ENCODE measurements around the gene CD274.
"Not testable (repeated sequence)": the region's sequence is repeated elsewhere in the genome, so short reads cannot be mapped to it uniquely, and the experiment has no call there.

CD274 gene

GRCh38 chr9:5468850-5469249 lies 18.5 kb downstream of the CD274 start:
- no peak for DNase-seq (ENCODE audit: low read depth)

DNA sequence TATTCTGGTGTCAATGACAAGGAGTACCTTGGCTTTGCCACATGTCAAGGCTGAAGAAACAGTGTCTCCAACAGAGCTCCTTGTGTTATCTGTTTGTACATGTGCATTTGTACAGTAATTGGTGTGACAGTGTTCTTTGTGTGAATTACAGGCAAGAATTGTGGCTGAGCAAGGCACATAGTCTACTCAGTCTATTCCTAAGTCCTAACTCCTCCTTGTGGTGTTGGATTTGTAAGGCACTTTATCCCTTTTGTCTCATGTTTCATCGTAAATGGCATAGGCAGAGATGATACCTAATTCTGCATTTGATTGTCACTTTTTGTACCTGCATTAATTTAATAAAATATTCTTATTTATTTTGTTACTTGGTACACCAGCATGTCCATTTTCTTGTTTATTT lies 19.8 kb downstream of the CD274 start:
- DNase-seq (ENCODE audit: low read depth): no peak

DNA sequence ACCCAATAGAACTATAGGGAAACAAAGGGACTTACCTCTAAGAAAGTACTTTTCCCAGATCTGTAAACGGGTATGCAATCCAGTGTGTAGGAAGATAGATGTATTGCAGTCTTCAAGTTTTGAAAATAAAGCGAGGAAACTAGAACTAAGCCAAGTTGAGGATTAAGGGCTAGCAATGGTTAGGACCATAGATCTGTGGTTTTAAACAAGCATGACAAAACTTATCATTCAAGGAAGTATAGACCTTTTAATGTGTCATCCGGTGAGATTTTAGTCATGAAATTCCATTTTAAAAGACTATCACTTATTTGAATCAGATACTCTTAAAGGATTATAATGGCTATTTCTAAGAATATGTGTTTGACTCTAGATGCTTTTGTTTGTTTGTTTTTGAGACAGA lies 20.5 kb downstream of the CD274 start:
- no peak for DNase-seq (ENCODE audit: low read depth)

- DNase-seq (ENCODE audit: low read depth): not testable (repeated sequence)
Observed at GRCh38 chr9:5475611-5476010, 25.3 kb downstream of the CD274 start.

DNA sequence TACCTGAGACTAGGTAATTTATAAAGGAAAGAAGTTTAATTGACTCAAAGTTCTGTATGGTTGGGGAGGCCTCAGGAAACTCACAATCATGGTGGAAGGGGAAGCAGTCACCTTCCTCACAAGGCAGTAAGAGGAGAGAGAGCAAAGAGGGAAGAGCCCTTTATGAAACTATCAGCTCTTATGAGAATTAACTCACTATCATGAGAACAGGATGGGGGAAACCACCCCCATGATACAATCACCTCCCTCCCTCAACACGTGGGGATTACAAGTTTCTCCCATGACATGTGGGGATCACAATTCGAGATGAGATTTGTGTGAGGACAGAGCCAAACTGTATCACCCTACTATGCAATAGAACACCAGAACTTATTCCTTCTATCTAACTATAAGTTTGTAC lies 27.9 kb downstream of the CD274 start:
- no peak for DNase-seq (ENCODE audit: low read depth)

GRCh38 chr9:5479994-5480694 lies 29.8 kb downstream of the CD274 start:
- DNase-seq (ENCODE audit: low read depth): no peak

- DNase-seq (ENCODE audit: low read depth): no peak
Observed at GRCh38 chr9:5480919-5481318, 30.6 kb downstream of the CD274 start.

DNA sequence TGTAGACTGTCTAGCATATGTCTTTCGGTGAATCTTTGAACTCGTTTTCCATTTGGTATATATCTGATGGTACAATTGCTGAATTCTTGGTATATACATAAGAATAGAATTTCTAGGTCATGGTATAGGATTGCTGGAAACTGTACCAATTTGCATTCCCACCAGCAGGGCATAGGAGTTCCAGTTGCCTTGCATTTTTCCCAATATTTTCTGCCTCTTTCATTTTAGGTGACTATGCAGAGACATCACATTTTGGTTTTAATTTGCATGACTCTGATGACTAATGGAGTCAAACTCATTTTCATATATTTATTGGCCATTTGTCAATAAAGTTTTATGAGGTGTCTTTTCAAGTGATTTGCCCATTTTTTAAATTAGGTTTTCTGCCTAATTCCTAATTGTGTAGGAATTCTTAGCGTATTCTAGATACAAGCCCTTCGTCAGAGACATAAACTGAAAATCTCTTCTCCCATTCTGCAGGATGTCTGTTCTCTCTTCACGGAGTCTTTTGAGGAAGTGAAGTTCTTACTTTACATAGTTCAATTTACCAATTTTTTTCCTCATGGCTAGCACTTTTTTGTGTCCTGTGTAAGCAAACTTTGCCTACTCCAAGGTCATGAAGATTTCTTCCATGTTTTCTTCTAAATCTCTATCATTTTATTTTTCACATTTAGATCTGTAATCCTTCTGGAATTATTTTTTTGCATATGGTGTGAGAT lies 31.1 kb downstream of the CD274 start:
- no peak for DNase-seq (ENCODE audit: low read depth)

DNA sequence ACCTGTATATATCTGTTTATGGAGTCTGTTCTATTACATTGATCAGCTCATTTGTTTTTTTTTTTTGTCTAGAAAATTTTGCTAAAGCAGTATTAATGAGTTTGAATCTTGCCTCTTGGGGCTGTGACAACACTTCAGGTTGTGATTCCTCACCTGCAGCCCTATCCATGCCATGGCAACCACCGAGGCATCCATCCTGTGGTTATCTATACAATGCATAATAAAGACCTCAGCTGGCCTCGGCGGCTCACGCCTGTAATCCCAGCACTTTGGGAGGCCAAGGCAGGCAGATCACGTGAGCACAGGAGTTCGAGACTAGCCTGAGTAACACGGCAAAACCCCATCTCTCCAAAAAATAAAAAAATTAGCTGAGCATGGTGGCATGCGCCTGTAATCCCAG lies 31.9 kb downstream of the CD274 start:
- DNase-seq (ENCODE audit: low read depth): no peak

DNA sequence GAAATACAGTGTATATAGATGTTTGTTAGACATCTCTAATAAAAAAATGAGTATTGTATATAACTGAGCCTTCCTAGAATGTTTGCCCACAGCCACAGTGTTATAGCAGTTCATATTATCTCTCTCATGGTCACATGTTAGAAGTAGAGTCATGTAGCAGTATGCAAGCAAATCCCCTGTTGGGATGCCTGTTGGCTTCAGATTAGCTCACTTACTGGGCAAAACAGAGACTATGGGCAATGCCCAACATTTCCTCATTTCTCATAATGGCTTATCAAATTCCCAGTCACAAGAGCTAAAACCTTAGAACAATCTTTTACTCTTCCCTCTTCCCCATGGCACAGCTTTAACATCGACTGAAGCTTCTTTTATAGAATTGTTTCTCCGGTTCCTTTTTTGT lies 33.0 kb downstream of the CD274 start:
- DNase-seq (ENCODE audit: low read depth): no peak

GRCh38 chr9:5485378-5486085 lies 35.2 kb downstream of the CD274 start:
- DNase-seq (ENCODE audit: low read depth): no peak

DNA sequence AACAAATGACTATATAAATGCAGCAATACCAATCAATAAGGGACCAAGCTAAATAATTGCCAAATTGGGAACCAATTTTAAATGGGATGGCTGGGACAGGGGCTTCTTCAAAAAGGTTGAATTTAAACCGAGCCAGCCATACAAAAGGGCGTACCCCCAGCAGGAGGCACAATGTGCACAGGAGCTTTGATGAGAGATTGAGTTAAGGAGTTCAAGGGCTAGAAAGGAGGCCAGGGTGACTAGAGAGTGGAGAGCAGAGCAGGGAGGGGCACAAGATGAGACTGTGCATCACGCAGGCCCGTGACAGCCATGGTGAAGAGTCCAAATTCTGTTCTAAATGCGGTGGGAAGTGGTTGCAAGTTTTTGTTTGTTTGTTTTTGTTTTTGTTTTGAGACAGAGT lies 36.6 kb downstream of the CD274 start:
- DNase-seq (ENCODE audit: low read depth): no peak

- DNase-seq (ENCODE audit: low read depth): no peak
Observed at GRCh38 chr9:5488221-5489008, 38.1 kb downstream of the CD274 start.

DNA sequence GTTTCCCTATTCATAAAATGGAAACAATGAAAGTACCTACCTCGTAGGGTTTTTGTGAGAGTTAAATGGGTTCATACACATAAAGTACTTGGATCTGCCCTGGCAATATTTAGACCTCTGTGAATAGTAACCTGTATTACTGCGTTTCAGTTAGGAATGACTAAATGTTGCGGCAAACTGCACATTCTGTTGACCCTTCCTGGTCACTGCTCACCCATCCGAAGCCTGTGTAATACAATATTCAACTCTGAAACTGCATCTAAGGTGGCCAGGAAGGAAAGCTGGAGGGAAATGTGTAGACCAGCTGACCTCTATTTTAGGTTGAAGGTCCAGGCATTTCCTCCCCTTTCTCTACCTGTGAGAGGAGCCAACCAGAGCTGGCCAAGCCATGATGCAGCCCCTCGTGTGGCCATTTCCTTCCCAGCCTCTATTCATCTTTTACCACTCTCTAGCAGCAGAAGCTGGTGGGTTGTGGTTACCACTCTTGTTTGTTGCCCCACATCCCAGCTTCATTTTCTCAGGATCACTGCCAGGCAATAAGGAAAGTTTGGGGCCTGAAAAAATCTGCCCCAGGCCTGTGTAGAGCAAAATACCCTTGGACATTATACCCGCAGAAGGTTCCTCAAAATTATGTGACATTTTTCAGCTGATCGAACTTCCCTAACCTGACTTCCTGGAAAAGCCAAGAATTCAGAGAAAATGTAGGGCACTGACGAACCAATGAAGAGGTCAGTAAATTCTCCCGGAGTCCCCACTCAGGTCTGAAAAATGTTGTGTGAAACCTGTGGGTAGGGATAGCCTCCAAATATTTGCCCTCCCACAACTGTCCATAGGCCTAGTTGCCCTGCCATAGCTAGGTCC lies 39.5 kb downstream of the CD274 start:
- DNase-seq (ENCODE audit: low read depth): no peak

GRCh38 chr9:5492965-5493678 lies 42.8 kb downstream of the CD274 start:
- DNase-seq (ENCODE audit: low read depth): no peak

DNA sequence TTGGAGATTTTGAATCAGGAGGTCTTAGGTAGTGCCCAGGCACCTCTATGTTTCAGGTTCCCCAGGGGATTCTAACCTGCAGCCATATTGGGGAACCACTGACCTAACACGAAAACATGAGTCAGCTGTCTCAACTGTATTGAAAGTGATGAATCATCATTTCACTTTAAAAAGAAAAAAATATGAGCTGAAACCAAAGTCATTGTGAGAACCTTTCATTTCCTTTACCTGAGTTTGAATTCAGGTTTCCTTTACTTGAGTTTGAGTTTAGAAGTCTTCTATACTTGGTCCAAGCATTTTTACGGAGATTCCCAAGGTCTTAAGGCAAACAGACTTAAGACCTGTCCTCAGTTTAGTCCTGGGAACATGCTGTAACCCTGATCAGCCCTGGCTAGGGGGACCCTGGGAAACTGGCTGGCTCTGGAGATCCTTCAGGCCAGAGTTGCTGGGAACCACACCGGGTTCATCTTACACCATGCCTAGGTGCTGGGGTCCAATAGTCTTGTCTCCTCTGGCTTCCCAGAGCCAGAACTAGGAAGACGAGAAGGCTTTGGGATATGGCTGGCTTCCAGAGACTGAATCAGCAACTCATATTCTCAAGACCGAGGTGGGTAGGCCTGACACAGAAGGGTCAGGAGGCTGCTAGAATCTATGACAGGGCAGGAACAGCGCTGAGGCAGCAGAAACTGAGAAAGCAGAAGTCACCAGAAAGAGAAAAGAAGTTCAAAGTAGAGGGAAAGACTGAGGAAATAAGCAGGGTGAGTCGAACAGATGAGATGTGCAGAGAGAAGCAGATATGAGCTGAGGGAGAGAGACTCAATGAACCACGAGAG lies 43.6 kb downstream of the CD274 start:
- no peak for DNase-seq (ENCODE audit: low read depth)

DNA sequence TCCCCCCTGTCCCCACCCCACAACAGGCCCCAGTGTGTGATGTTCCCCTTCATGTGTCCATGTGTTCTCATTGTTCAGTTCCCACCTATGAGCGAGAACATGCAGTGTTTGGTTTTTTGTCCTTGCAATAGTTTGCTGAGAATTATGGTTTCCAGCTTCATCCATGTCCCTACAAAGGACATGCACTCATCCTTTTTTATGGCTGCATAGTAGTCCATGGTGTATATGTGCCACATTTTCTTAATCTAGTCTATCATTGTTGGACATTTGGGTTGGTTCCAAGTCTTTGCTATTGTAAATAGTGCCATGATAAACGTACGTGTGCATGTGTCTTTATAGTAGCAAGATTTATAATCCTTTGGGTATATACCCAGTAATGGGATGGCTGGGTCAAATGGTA lies 44.4 kb downstream of the CD274 start:
- not testable (repeated sequence) for DNase-seq (ENCODE audit: low read depth)

- no peak for DNase-seq (ENCODE audit: low read depth)
Observed at GRCh38 chr9:5499157-5499556, 48.8 kb downstream of the CD274 start.

- no peak for DNase-seq (ENCODE audit: low read depth)
Observed at GRCh38 chr9:5499889-5500398, 49.6 kb downstream of the CD274 start.
